Measurements from ENCODE around the gene SEMA6D.

SEMA6D gene

GRCh38 chr15:47744496-47744895, 27.2 kb downstream of the SEMA6D start:
- DNase-seq: no peak

DNA sequence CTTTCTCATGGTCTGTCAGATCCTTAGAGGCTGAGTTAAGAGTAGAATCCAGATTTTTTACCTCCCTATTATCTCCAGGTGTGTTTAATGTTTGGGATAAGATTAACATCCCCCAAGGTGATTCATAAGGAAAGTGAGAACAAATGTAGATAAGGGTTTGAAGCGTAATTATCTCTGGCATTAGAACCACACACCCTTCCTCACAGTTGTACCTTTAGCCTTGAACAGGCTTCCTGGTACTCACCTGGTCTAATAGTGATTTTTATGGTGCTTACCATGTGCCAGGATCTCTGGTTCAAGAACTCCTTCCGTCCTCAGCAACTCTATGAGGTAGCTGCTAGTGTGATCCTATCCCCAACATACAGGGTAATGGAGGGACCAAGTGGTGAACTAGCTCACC, 27.7 kb downstream of the SEMA6D start:
- no peak for DNase-seq

- DNase-seq: no peak
These were observed 29.2 kb downstream of the SEMA6D start for GRCh38 chr15:47746516-47746915.

GRCh38 chr15:47750030-47750739, 32.9 kb downstream of the SEMA6D start:
- no peak for DNase-seq

DNA sequence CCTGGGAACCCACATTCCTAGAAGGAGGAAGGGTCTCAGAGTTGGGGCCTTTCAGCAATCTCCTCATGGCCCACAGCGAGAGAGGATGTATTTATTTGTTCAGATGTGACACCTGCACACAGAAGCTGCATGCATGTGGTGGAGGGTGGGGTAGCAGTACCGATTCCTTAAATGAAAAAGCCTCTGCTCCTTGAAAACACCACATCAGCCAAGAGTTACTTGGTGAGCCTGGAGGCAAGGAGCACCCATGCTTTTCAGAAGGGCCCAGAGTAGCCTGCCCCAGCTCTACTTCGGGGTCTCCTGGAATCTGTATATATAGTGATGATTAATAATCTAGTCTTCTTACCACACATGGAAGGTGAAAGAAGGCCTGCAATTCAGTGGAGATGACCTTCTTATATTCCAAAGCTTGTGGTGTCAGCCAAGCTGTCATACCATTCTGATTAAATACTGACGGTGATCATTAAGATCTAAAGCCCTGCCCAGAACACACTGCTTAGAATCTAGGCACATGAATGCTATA, 33.5 kb downstream of the SEMA6D start:
- DNase-seq: no peak

GRCh38 chr15:47753591-47753990, 36.3 kb downstream of the SEMA6D start:
- no peak for DNase-seq

- DNase-seq: no peak
These were observed 37.0 kb downstream of the SEMA6D start for GRCh38 chr15:47754312-47754711.

DNA sequence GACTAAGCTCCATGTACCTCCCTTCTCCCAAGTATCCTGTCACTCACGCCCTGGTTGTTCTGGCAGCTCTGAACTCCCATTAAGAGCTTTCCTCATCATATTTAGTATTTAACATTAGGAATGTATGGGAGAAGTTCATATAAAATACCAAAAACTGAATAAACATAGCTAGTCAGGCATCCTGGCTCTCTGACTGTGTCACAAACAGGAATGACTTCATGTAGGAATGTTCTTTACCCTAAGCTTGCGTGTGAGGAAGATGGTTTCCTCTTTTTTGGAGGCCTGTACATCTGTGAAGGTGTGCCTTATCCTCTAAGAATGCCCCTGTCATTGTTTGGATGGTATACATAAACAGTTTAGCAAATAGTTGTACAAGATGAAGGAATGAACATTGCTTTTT, 38.6 kb downstream of the SEMA6D start:
- DNase-seq: no peak

DNA sequence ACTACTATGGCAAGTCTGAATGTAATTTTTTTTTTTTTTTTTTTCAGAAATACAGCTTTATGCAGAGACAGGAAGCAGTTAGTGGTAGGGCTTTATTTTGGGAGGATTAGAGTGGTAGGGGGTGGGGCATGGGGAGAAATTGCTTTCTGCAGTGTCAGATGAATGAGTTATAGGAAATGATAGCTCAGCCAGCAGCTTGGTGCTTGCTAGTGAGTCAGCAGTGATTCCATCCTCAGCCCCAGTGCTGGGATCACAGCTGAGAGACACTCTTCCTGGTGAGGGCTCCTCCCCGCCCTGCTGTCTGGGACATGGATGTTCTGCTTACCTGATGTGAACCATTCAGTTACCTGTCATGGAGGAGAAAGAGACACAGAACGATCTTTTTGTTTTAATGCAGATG, 39.6 kb downstream of the SEMA6D start:
- DNase-seq: no peak

GRCh38 chr15:47757331-47757730, 40.0 kb downstream of the SEMA6D start:
- DNase-seq: no peak

GRCh38 chr15:47762621-47763020, 45.3 kb downstream of the SEMA6D start:
- no peak for DNase-seq

DNA sequence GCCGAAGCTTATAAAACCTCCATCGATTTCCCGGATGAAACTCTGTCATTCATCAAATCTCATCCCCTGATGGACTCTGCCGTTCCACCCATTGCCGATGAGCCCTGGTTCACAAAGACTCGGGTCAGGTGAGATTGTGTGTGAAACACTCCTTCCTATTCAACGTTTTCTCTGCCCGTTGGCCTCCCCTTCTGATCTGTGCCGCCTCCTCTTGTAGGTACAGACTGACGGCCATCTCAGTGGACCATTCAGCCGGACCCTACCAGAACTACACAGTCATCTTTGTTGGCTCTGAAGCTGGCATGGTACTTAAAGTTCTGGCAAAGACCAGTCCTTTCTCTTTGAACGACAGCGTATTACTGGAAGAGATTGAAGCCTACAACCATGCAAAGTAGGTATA, 47.4 kb downstream of the SEMA6D start:
- DNase-seq: no peak

DNA sequence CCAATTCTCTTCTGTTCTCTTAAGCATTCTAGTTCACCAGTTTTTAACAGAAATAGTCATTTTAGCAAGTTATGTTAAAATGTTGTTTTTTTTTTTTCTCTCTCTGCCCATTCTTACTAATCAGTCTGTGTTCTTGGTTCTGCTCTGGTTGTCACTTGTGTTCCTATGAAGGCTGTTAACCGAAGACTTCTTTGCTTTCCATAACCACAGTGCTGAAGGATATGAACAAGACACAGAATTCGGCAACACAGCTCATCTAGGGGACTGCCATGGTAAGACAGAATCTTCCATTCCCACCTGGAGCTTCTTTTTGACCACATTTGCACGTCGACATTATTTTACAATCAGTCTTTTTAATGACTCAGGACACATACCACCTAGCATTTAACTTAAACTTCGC, 49.1 kb downstream of the SEMA6D start:
- DNase-seq: no peak

GRCh38 chr15:47767035-47767434, 49.7 kb downstream of the SEMA6D start:
- no peak for DNase-seq

DNA sequence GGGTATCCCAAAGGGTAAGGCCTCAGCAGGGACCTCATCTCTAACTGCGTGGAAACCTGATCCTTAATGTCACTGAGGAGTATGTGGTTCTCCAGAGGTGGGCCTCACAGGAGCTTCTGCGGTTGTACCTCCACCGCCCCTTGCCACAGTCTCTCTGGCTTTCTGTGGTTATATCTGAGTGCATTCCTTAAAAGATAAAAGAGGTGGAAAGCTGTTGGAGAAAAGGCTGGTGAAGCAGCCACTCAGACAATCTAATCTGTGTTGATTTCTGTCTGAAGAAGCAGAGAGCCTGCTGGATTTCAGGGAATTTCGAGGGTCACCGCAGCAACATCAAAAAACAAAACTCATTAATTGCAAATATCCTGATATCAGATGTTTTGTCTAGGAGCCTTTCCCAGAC, 51.4 kb downstream of the SEMA6D start:
- DNase-seq: no peak

- no peak for DNase-seq
These were observed 51.9 kb downstream of the SEMA6D start for GRCh38 chr15:47769166-47769565.

GRCh38 chr15:47773143-47773542, 55.8 kb downstream of the SEMA6D start:
- DNase-seq: no peak

DNA sequence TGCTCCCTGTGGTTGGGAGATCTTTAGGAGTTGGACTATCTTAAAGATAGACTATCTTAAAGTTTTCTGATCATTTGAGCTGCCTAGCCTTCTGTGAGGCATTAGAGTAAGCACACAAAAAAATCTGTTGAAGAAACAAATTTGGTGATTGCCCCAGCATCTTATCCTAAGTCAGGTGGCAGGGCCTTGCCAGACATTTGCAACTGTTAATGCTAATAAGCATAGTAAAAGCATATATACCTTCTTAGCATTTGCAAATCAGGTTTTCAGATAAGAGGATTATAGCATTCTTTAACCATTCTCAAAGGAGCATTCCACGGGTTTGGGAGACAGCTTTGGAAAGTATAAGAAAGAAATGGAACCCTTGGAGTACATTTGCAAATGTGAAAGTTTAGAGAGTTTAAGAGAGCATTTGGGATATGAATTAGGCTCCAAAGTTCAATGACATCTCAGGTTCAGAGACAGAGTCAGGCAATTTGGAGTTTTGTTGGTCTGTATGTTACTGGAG, 61.0 kb downstream of the SEMA6D start:
- no peak for DNase-seq

- DNase-seq: no peak
These were observed 63.7 kb downstream of the SEMA6D start for GRCh38 chr15:47780971-47781370.

- DNase-seq: no peak
These were observed 64.2 kb downstream of the SEMA6D start for GRCh38 chr15:47781527-47781926.

DNA sequence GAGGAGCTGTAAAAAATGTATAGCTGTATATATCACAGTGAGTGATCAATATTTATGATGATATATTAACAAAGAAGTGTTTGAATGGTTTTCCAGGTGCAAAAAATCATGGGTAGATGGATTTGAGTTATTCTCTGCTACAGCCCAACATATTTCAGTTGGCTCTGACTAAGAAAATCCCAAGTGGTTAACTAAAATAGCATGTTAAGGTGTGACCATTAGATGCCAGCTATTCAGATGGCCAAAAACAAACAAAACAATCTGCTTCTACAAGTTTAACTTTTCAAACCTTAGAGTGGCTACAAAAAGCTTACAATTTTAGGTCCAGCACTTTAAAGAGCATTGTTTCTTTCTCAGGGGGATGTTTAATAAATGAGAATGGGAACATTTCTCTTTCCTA, 67.5 kb downstream of the SEMA6D start:
- no peak for DNase-seq

DNA sequence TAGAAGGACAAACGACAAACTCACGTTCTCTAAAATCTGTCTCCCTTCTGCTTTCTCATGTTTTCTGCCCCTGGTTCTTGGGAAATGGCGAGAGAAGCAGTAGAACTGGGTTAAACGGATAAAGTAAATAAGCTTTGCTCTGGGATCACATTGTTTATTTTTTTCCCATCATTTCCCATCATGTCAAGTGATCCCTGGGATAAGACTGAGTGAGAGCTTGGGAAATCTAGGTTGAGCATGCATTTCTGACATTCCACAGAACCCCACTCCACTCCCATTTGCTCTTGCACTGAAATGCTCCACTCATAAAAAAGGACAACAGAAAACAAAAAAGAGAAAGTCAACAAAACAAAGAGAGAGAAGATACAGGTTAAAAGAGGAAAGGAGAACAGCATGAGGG, 69.1 kb downstream of the SEMA6D start:
- no peak for DNase-seq

- no peak for DNase-seq
These were observed 70.6 kb downstream of the SEMA6D start for GRCh38 chr15:47787875-47788274.

DNA sequence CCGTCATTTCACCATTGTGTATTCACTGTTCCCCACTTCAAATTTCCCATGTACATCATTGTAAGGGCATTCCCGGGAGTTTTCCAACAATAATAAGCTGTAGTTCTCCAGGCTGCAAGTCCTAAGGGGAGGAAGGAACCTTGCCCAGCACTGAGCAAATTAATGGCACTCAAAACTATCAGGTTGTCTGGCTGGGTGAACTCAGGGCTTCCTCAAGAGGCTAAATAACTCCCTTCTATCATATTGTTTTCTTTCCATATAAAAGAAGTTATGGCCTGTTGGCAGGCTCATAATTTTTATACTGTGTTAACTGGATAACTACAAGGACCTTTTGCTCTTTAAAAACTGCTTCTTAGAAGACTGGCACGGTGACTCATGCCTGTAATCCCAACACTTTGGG, 71.4 kb downstream of the SEMA6D start:
- DNase-seq: no peak

DNA sequence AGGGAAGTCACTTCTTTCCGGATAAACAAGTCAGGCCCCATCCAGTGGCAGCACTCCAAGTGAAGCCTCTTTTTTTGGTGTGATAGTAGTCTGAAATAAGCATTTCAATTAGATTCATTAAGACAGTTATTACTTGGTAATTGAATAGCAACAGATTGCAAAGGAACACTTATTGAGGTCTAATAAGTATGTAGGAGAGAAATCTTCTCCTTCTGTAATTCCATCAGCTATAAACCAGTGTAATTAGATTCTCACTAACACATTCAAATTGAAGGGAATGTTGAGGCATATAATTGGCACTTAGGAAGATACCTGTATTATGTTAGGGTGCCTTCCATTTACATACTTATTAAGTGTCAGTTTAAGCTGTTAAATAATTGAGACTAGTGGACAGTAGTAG, 73.9 kb downstream of the SEMA6D start:
- DNase-seq: no peak
